Activated CD4-positive, alpha-beta T cell treated with anti-CD3 and anti-CD28 coated beads, Interleukin-2, amount 50 U/mL, for 4 hours (primary cell): ENCODE results near the gene ATXN3L.
A peak's percentile ranks its signal among the peaks of the same experiment; 100 is the strongest.

ENCODE experiments used
- DNase-seq, 2 experiments: peaks; one replicate each; pipeline ENCODE4 v3.0.0-alpha.2; 2020

ATXN3L gene

GRCh38 chrX:13304052-13304451 is 15.8 kb downstream of the ATXN3L start:
- no peak for DNase-seq

GRCh38 chrX:13303248-13303647 is 16.6 kb downstream of the ATXN3L start:
- peak in 1 of 2 experiments; percentile 1 for DNase-seq

- DNase-seq, result no peak
Observed at GRCh38 chrX:13298836-13299235, 21.0 kb downstream of the ATXN3L start.

- no peak for DNase-seq
Observed at GRCh38 chrX:13295841-13296240, 24.0 kb downstream of the ATXN3L start.

GRCh38 chrX:13293700-13294099 is 26.2 kb downstream of the ATXN3L start:
- DNase-seq, result no peak

- no peak for DNase-seq
Observed at GRCh38 chrX:13290891-13291614, 28.8 kb downstream of the ATXN3L start.

- DNase-seq, result no peak
Observed at GRCh38 chrX:13288671-13289070, 31.2 kb downstream of the ATXN3L start.

- no peak for DNase-seq
Observed at GRCh38 chrX:13287816-13288215, 32.0 kb downstream of the ATXN3L start.

- no peak for DNase-seq
Observed at GRCh38 chrX:13285693-13286092, 34.2 kb downstream of the ATXN3L start.

- no peak for DNase-seq
Observed at GRCh38 chrX:13285229-13285628, 34.6 kb downstream of the ATXN3L start.

GRCh38 chrX:13284570-13284969 is 35.3 kb downstream of the ATXN3L start:
- DNase-seq, result no peak

GRCh38 chrX:13283950-13284546 is 35.8 kb downstream of the ATXN3L start:
- DNase-seq, result no peak

- no peak for DNase-seq
Observed at GRCh38 chrX:13283512-13283911, 36.3 kb downstream of the ATXN3L start.

- DNase-seq, result no peak
Observed at GRCh38 chrX:13281289-13281688, 38.6 kb downstream of the ATXN3L start.

- DNase-seq, result no peak
Observed at GRCh38 chrX:13279279-13280018, 40.4 kb downstream of the ATXN3L start.

GRCh38 chrX:13277539-13277938 is 42.3 kb downstream of the ATXN3L start:
- no peak for DNase-seq

- no peak for DNase-seq
Observed at GRCh38 chrX:13276991-13277390, 42.9 kb downstream of the ATXN3L start.

- no peak for DNase-seq
Observed at GRCh38 chrX:13275031-13275430, 44.8 kb downstream of the ATXN3L start.

- no peak for DNase-seq
Observed at GRCh38 chrX:13272426-13272825, 47.4 kb downstream of the ATXN3L start.

- no peak for DNase-seq
Observed at GRCh38 chrX:13271511-13271910, 48.3 kb downstream of the ATXN3L start.

- DNase-seq, result no peak
Observed at GRCh38 chrX:13270360-13270759, 49.5 kb downstream of the ATXN3L start.

- DNase-seq, result no peak
Observed at GRCh38 chrX:13268874-13269273, 51.0 kb downstream of the ATXN3L start.
